GM04503 (cell line): ENCODE measurements around the gene KIF4B.
"Not testable (repeated sequence)": the region's sequence is repeated elsewhere in the genome, so short reads cannot be mapped to it uniquely, and the experiment has no call there.

ENCODE experiments used
- DNase-seq: peaks from one replicate; pipeline ENCODE4 v3.0.0-alpha.2; 2012; ENCODE audit warnings: low read depth

The KIF4B gene

DNA sequence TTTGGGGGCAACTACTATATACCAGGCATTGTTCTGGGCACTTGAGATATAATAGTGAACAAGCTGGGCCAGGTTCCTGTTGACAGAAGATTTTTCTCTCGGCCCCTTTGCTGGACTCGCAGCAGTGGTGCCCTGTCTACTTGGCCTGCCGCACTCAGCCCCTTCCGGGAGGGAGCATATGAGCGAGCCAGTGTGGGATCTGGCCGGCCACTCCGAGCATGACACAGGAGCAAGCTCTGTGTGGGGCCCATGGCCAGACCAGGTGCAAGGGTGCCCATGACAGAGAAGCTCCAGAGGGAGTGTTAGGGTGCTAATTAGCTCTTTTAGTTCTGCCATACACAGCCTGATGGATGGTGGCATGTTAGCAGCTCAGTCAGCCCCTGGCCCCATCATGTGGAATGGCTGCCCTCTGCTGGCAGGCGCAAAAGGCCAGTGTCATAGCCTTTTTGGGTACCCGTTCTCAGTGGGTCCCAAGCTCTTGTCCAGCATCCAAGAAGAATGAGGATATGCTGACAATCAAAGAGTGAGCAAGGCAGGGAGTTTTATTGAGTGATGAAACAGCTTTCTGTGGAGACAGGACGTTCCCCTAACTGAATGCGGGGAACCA is 9.3 kb upstream of the KIF4B start:
- no peak for DNase-seq

DNA sequence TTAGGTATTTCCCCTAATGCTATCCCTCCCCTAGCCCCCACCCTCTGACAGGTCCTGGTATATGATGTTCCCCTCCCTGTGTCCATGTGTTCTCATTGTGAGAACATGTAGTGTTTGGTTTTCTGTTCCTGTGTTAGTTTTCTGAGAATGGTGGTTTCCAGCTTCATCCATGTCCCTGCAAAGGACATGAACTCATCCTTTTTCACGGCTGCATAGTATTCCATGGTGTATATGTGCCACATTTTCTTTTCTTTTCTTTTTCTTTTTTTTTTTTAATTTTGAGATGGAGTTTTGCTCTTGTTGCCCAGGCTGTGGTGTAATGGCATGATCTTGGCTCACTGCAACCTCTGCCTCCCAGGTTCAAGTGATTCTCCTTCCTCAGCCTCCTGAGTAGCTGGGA is 7.3 kb upstream of the KIF4B start:
- not testable (repeated sequence) for DNase-seq

DNA sequence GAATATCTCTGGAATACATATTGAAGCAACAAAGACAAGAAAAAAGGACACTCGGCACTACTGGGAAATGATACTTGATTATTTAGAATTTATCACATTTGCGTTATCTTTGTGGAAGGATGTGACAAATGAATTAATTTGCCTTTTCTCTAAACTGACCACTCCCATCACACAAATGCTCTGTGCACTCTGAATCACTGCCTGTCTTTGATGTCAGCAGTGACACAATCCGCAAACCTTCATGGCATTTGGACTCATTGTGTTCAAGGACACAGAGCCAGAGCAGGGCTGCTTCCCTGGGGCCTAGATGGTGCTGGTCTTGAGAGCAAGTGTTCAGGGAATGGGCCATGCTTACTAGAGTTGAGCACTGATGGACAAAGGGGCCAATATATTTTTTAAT is 4.9 kb upstream of the KIF4B start:
- no peak for DNase-seq

- DNase-seq: no peak
Observed at GRCh38 chr5:155010881-155011280, 2.7 kb upstream of the KIF4B start.

DNA sequence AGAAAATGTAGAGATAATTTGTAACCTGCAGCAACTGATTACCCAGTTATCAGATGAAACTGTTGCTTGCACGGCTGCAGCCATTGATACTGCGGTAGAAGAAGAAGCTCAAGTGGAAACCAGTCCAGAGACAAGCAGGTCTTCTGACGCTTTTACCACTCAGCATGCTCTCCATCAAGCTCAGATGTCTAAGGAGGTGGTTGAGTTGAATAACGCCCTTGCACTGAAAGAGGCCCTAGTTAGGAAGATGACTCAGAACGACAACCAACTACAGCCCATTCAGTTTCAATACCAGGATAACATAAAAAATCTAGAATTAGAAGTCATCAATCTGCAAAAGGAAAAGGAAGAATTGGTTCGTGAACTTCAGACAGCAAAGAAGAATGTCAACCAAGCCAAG is 1.7 kb downstream of the KIF4B start:
- DNase-seq: no peak

DNA sequence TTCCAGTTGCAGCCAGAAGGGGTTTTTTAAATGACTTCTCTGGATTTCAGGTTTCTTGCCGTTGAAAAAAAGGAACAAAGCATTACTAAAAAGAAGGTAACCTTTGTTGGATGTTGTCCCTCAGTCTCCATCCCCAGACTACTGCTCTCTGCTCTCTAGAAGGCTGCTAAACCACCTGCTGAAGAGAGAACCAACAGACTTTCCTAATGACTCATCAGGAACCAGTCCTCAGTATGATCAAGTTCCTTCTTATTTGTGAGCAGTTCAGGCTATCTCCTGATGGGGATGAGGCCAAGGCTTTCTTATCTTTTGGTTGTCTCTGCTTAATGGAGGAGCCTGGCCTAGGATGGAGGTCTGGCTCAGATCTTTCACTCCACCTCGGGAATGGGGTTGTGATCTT is 4.1 kb downstream of the KIF4B start:
- DNase-seq: no peak

- no peak for DNase-seq
Observed at GRCh38 chr5:155019601-155020226, 6.2 kb downstream of the KIF4B start.

DNA sequence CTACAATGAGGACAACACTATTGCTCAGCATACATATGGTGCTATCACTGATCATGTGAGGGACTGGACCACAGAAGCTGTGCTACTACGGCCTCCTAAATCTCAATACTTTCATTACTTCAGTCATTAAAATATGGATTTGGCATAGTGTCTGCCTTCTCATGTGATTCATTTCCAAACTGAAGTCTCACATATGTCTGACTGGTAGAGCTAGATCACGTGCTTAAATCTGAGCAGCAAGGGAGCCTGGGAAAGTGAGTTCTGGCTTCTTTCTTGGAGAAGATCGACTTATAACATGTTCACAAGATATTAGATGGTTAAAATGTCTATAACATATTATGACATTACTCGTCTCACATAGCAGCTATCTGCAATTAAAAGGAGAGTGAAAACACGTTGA is 8.3 kb downstream of the KIF4B start:
- DNase-seq: no peak

DNA sequence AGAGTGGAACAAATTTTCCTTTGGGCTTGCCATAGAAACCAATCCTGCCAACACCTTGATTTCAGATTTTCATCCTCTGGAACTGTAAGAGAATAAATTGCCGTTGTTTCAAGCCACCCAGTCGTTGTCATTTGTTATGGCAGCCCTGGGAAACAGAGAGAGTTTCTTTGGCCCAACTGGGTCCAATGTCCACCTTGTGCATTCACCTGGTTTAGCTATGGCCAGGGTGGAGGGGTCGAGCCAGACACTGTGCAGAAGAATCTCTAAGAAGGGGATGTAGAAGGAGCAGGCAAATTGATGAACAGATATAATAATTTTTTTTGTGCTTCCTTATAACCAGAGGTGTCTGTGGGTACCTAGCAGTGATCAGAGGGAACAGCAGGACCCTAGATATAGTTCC is 9.8 kb downstream of the KIF4B start:
- no peak for DNase-seq

GRCh38 chr5:155024015-155024414 is 10.5 kb downstream of the KIF4B start:
- no peak for DNase-seq

GRCh38 chr5:155025895-155026294 is 12.3 kb downstream of the KIF4B start:
- no peak for DNase-seq

DNA sequence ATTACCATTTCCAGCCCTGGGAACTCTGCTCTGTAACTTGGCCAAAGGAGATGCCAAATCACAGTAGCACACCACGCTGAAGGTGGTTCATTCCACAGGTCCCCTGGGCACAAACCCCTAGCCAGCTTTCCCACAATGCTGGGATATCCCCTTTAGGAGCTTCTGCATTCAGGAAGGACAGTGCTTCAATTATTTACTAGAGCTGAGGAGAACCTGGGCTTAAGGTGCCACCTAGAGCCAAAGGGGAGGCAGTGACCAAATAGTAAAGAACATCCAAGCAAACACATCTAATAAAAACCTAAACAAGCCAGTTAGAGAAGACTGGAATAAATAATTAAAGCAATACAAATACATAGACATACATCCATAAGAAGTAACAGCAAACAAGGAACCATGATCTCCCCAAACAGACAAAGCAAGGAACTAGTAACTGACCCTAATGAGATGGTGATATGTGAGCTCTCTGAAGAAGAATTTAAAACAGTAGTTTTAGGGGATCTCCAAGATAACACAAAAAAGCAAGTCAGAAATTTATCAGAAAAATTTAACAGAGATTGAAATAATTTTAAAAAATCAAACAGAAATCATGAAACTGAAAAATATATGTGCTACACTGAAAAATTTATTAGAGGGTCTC is 14.6 kb downstream of the KIF4B start:
- no peak for DNase-seq

DNA sequence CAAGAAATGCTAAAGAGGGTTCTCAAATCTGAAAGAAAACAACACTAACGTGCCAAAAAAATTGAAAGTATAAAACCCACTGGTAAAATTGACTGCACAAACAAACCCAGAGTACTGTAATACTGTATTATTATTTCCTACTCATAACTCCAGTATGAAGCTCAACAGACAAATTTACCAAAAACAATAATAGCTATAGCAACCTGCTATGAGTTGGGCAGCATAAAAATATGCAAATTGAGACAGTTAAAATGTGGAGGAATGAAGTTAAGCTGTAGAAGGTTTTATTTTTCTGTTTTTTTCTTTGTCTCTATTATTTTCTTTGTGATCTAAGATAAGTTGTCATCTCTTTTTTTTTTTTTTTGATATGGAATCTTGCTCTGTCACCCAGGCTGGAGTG is 15.7 kb downstream of the KIF4B start:
- DNase-seq: no peak

DNA sequence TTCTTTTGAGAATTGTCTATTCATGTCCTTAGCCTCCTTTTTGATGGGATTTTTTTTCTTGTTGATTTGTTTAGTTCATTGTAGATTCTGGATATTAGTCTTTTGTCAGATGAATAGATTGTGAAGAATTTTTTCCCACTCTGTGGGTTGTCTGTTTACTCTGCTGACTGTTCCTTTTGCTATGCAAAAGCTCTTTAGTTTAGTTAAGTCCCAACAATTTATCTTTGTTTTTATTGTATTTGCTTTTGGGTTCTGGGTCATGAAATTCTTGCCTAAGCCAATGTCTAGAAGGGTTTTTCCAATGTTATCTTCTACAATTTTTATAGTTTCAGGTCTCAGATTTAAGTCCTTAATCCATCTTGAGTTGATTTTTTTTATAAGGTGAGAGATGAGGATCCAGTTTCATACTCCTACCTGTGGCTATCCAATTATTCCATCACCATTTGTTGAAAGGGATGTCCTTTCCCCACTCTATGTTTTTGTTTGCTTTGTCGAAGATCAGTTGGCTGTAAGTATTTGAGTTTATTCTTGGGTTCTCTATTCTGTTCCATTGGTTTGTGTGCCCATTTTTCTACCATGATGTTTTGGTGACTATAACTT is 20.7 kb downstream of the KIF4B start:
- DNase-seq: not testable (repeated sequence)

GRCh38 chr5:155035087-155035486 is 21.5 kb downstream of the KIF4B start:
- not testable (repeated sequence) for DNase-seq

- DNase-seq: no peak
Observed at GRCh38 chr5:155040984-155041653, 27.6 kb downstream of the KIF4B start.

DNA sequence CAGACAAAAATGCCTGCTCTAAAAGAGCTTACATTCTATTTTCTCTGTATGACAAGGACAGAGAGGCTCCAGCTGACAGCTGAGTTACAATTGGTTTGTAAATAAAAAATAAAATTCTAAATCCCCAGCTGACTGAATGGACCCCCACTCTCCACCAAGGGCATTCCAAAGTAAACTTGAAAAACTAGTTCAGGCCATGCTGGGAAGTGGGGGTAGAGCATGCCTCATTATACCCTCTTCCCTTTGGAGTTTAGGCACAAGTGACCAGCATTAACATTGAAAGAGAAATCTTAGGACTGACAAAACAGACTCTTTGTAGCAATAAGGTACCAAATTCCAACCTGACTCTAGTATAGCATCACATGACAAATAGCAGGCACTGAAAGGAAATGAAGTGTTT is 31.0 kb downstream of the KIF4B start:
- DNase-seq: no peak

DNA sequence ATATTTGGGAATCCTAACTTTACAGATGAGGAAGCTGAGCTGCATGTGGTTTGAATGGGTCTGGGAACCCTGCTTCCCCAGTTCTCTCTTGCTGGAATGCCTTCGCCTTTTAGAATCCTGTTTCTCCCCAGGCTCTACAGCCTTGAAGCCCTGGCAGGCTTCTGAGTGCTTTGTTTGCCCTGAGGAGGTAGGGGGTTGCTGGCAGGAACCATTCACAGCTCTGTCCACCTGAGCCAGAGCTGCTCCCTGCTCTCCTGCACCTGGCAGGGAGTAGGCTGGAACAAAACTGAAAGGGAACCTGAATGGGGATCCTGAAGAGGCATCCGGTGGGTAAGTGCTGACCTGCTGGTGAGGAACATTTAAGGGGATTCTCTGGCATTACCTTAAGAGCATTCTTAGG is 33.0 kb downstream of the KIF4B start:
- DNase-seq: no peak

DNA sequence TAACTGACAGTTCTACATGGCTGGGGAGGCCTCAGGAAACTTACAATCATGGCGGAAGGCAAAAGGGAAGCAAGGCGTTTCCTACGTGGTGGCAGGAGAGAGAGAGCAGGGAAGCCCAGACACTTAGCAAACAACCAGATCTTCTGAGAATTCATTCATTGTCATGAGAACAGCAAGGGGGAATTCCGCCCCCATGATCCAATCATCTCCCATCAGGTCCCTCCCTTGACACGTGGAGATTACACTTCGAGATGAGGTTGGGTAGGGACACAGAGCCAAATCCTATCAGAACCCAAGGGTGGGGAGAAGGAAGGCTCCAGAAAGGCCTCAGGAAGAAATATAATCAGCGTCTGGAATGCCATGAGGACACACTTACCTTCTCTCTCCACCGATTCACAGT is 34.3 kb downstream of the KIF4B start:
- no peak for DNase-seq

- DNase-seq: no peak
Observed at GRCh38 chr5:155049569-155050383, 36.2 kb downstream of the KIF4B start.

DNA sequence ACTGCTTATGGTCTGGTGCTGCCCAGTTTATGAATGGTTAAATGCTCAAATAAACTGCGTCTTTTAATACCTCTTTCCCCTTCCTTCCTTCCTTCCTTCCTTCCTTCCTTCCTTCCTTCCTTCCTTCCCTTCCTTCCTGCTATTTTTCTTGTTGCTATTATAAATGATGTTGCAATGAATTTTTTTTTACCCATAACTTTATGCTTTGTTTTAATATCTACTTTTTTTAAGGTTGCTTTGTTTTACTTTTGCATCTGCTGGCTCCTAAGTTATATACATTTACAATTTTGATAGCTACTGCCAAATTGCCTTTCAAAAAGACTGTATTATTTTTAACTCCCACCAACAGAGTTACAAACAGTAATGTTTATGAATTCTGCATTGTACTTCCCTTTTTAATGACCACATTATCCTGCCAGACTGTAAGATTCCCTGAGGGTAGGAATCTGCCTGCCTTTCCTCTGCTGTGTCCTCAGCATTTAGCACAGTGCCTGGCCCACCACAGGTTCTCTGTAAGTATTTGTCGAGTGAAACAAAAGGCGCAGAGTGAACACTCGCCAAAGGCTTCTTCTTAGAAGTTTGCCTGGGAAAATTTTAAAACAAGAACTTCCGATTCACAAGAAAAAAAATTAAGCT is 36.9 kb downstream of the KIF4B start:
- no peak for DNase-seq
